ENCODE measurements around the gene WDR37. TPM values are rescaled to one million over a fixed set of nuclear protein-coding genes. Genes with fewer than 3 reads are reported as not detected.

Gene WDR37
- total RNA-seq, 4 donors from 2014 or later: 11.4 to 30.3 (median 17.4) TPM

DNA sequence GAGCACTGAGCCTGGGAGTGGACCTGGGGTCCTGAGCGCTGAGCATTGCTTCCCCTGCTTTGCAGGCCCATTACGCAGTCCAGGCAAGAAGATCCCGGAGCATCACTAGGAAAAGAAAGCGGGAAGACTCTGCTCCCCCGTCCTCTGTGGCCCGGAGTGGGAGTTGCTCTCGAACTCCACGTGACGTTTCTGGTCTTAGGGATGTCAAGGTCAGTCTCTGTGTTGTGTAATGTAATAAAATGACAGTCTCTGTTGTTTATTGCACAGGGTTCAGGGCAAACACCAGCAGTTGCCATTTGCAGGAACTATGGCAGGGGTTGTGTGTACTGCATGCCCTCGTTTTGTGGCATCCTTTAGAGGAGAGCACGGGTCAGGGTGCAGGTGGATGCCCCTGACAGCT, 40.5 kb upstream of the WDR37 start:
- no peak for TF ChIP-seq CTCF (IDR thresholded peaks at IDR 0.05)
- ATAC-seq (ENCODE audit: low FRiP score) (no peak), DNase-seq (ENCODE audit: low spot score) (no peak)

- ATAC-seq (ENCODE audit: low FRiP score) (no peak), DNase-seq (ENCODE audit: low spot score) (no peak)
- no peak for TF ChIP-seq CTCF (IDR thresholded peaks at IDR 0.05)
These were observed 36.8 kb upstream of the WDR37 start for GRCh38 chr10:1019362-1019761.

DNA sequence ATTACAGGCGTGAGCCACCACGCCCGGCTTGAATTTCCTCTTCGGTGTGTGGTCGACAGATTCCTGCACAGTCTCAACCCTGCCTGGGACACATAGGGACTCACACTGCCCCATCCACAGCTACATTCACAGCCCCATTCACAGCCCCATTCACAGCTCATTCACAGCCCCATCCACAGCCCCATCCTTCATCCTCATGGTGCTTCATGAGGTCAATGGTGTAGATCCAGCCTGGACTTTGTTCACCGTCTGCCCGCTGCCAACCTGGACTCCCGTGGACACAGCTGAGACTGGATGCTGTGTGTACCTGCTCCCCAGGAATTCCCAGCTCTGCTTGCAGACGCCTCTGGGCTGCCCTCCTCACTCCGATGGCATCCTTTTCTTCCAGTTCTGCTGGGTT, 35.7 kb upstream of the WDR37 start:
- TF ChIP-seq CTCF (IDR thresholded peaks at IDR 0.05): no peak
- DNase-seq (ENCODE audit: low spot score) (no peak), ATAC-seq (ENCODE audit: low FRiP score) (no peak)

- TF ChIP-seq CTCF (IDR thresholded peaks at IDR 0.05): no peak
- DNase-seq (ENCODE audit: low spot score): no peak
- ATAC-seq (ENCODE audit: low FRiP score): no peak
These were observed 35.2 kb upstream of the WDR37 start for GRCh38 chr10:1020958-1021357.

GRCh38 chr10:1022413-1022812, 33.8 kb upstream of the WDR37 start:
- ATAC-seq (ENCODE audit: low FRiP score) (no peak), DNase-seq (ENCODE audit: low spot score) (no peak)
- no peak for TF ChIP-seq CTCF (IDR thresholded peaks at IDR 0.05)

GRCh38 chr10:1024103-1024502, 32.1 kb upstream of the WDR37 start:
- DNase-seq (ENCODE audit: low spot score): no peak
- no peak for ATAC-seq (ENCODE audit: low FRiP score)
- TF ChIP-seq CTCF (IDR thresholded peaks at IDR 0.05): no peak

GRCh38 chr10:1025683-1026082, 30.5 kb upstream of the WDR37 start, which contains the start of gene IDI2:
Gene IDI2, minus strand, starts transcription at chr10:1025859. Its CDS starts 1,136 bp downstream, at chr10:1024723.
- DNase-seq (ENCODE audit: low spot score) (no peak), ATAC-seq (ENCODE audit: low FRiP score) (no peak)
- TF ChIP-seq CTCF (IDR thresholded peaks at IDR 0.05): no peak
